Heart left ventricle (tissue), 16 donors: ENCODE measurements around the gene UPK3BL2. TPM values are rescaled to one million over a fixed set of nuclear protein-coding genes. Genes with fewer than 3 reads are reported as not detected.
A peak's percentile ranks its signal among the peaks of the same experiment; 100 is the strongest.
"Not testable (repeated sequence)": the region's sequence is repeated elsewhere in the genome, so short reads cannot be mapped to it uniquely, and the experiment has no call there.

Source experiments
- ATAC-seq, 4 donors: fragments of 200-7000 bp; cut with Tn5 transposase; one replicate each; pipeline ENCODE4 v1.9.1; 2020 to 2022; ENCODE audit warnings: moderate library complexity in 4 of 4, mild to moderate bottlenecking in 3 of 4, moderate number of reproducible peaks in 1 of 4
- DNase-seq, 5 donors: peaks; one replicate each; pipeline ENCODE4 v3.0.0-alpha.2; 2020
- H3K27ac ChIP-seq, 12 donors: fragments of 200-600 bp; sonication (generic) in 4 of 12; one replicate each; pipeline versions ENCODE4 v1.5.0 to v1.8.0; 2016 to 2022; ENCODE audit warnings: mild to moderate bottlenecking in 2 of 12
- H3K27me3 ChIP-seq, 9 donors: fragments of 200-600 bp; sonication (generic) in 2 of 9; one replicate each; pipeline versions ENCODE4 v1.5.1 to v1.8.0; 2016 to 2022; ENCODE audit warnings: mild to moderate bottlenecking in 3 of 9
- H3K36me3 ChIP-seq, 9 donors: fragments of 200-600 bp; sonication (generic) in 2 of 9; one replicate each; pipeline versions ENCODE4 v1.5.0 to v1.8.0; 2018 to 2022; ENCODE audit warnings: mild to moderate bottlenecking in 2 of 9
- H3K4me1 ChIP-seq, 12 donors: fragments of 200-600 bp; sonication (generic) in 4 of 12; one replicate each; pipeline versions ENCODE4 v1.5.0 to v1.8.0; 2016 to 2022; ENCODE audit warnings: mild to moderate bottlenecking in 3 of 12
- H3K4me3 ChIP-seq, 12 donors: fragments of 200-600 bp; sonication (generic) in 4 of 12; one replicate each; pipeline versions ENCODE4 v1.5.0 to v1.8.0; 2017 to 2022; ENCODE audit warnings: mild to moderate bottlenecking in 9 of 12, moderate library complexity in 4 of 12
- H3K9me3 ChIP-seq, 12 donors: fragments of 200-600 bp; sonication (generic) in 4 of 12; one replicate each; pipeline versions ENCODE4 v1.5.0 to v1.8.0; 2016 to 2022; ENCODE audit warnings: mild to moderate bottlenecking in 1 of 12
- WGBS, 4 donors: extraction: QIAGEN DNeasy Blood & Tissue Kit in 2 of 4; methylation state at CpG; one replicate each; pipeline versions ENCODE4 v1.1.5 to v1.1.7; 2013 to 2018; 5-methylcytosine and 5-hydroxymethylcytosine counted together
- intact Hi-C, 10 donors: fragments of 100-400 bp; cut with DNase I; formaldehyde crosslinking; loops; one replicate each; pipeline versions ENCODE4 v1.11.1 to v1.14.2; 2022
- polyA plus RNA-seq, 2 donors: library from polyadenylated mRNA; stranded (reverse); fragments of 200-250 nt; gene quantifications; one replicate each; pipeline ENCODE4 v1.2.3, GENCODE V29; 2013
- total RNA-seq, 9 donors: library from RNA; depleted of rRNA in 2 of 9; stranded (reverse); fragments of >200 nt in 2 of 9; fragmentation: NEBNext Ultra II Directional in 3 of 9; extraction: Animal tissue kit (Norgen Biotek cat#: 25700) in 3 of 9; gene quantifications; one replicate each; pipeline versions ENCODE4 v1.1.0 to v1.2.4, GENCODE V29; 2016 to 2023
- donor health status: ischemic (EF 13 %, LVEDD 7.1; RV severe dilation, severe dysfunction).
- donor health status: healthy with polysubstance abuse.
- donor health status: DM: no; HTN: yes; CAD: no.
- donor health status: DM: no; HTN: no; CAD: no.
- donor health status: ischemic (EF 25% LVEDD 6.9; RV normal size, moderate dysfunction).
- donor health status: ischemic (EF 25% LVEDD 5.7; RV mildly dilated, moderate dysfunction).
- donor health status: healthy.
- donor health status: DM: yes; HTN: yes; CAD: no.
- donor health status: ischemic (EF 35%, LVEDD 5.7; RV mildly dilated, moderate dysfunction).
- donor health status: nonischemic (EF 11% LVEDD 7.7; RV severe dilation, severe dysfunction).
- donor health status: DM: yes; HTN: yes; CAD: no.
- donor health status: PGD.
- donor health status: ischemic (EF 29% LVEDD 5.4; RV normal size, mild dysfunction).
- donor health status: nonischemic (EF 23%, LVEDD 6.1; RV moderate dilation, normal function).

The UPK3BL2 gene
- total and polyA plus RNA-seq, 11 donors, result 1.2 to 20.6 (median 5.7) TPM

- H3K4me1 ChIP-seq, H3K4me3 ChIP-seq, intact Hi-C loops, H3K9me3 ChIP-seq, DNase-seq, H3K36me3 ChIP-seq, H3K27me3 ChIP-seq, H3K27ac ChIP-seq, ATAC-seq: not testable (repeated sequence)
- whole genome bisulfite sequencing, 4 donors, result 52 to 77% (median 71%) methylated on average over 2 to 4 of the region's 8 CpGs
Observed at GRCh38 chr7:102535062-102535615, 8.4 kb downstream of the UPK3BL2 start.

DNA sequence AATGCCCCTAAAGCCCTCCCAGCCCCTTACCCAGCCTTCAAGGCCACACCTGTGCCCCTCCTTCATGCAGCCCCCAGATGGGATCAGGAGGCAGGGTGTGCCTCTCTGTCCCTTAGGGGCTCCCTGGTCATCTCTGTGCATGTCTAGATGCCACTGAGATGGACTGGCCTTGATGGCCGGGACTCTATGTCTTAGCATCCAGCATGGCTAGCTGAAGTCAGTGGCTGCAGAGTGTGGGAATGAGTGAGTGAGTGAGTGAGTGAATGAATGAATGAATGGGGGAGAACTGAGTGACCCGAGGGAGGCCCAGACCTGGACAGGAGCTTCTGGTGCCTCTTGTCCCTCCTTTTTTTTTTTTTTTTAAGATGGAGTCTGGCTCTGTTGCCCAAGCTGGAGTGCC is 11.4 kb downstream of the UPK3BL2 start:
- H3K9me3 ChIP-seq, ATAC-seq, DNase-seq, H3K27me3 ChIP-seq, H3K4me3 ChIP-seq, H3K36me3 ChIP-seq, intact Hi-C loops, H3K27ac ChIP-seq, H3K4me1 ChIP-seq: not testable (repeated sequence)
- 94 to 100% (median 96%) methylated on average over 2 of the region's 2 CpGs for WGBS, 4 donors

DNA sequence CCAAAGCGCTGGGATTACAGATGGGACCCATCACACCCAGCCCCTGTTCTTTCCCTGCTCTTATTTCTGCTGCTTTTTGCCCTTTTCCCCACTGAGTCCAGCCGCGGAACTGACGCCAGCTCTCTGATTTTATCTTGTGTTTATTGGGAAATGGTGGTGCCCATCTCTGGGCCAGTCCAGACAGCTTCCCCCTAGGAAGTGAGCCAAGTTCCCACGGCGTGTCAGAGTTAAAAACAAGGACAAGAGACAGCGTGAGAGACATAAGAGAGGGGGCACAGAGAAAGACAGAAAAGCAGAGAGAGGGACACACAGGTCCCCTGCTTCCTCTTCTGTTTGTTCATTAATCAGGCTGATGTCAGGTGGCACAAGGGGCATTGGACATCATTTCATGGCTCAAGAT is 11.9 kb downstream of the UPK3BL2 start:
- H3K27me3 ChIP-seq, H3K9me3 ChIP-seq, intact Hi-C loops, ATAC-seq, H3K4me3 ChIP-seq, H3K27ac ChIP-seq, H3K4me1 ChIP-seq, H3K36me3 ChIP-seq: not testable (repeated sequence)
- DNase-seq, result peak in 1 of 5 donors; percentile 22
- no CpG with 5 or more reads among the region's 7 CpGs for WGBS, 4 donors

DNA sequence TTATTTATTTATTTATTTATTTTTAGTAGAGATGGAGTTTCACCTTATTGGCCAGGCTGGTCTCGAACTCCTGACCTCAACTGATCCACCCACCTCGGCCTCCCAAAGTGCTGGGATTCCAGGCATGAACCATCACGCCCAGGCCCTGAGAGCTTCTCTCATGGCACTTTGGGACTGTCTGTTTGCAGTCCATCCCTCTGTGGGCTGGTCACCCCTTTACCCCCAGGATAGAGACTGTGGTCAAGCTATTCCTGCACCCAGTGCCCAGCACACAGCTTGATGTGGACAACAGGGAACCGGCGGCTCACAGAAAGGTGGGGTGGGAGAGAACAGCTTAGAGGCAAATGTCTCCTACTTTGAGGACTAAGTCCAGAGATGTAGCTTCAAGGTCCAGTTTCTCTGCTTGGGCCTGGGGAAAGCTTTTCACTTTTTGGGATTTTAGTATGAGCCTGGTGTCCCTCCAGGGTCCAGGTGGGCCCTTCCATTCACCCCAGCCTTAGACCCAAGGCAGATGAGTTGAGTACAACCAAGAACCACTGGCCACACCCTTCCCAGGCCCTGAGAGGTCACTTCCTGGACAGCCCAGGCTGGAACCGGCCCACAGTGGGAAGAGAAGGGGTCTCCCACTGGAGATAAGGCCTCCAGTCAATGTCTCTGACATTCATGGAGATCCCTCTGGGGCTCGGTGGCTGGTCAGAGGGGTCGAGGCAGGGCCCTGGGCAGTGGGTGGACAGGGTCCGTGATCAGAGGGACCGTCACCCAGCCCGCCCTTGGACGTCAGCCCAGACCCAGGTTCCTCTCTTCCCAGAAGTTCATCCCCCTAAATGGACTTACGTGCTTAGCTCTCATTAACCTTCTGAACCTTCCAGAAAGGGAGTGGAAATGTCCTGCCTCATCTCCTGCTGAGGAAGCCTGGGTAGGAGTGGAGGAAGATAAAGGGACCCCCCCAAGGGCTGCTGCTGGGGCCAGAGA is 15.4 kb downstream of the UPK3BL2 start:
- H3K27ac ChIP-seq, result peak overlapping the region in 1 of 12 donors; percentile 19
- 94 to 97% (median 96%) methylated on average over 2 to 3 of the region's 13 CpGs; no CpG with 5 or more reads in 1 of the 4 donors for WGBS, 4 donors
- H3K4me3 ChIP-seq, H3K4me1 ChIP-seq, H3K27me3 ChIP-seq, H3K9me3 ChIP-seq, intact Hi-C loops, H3K36me3 ChIP-seq: not testable (repeated sequence)
- peak; percentile 25 to 66 (median 41) for ATAC-seq
- peak in 1 of 5 donors; percentile 5 for DNase-seq

DNA sequence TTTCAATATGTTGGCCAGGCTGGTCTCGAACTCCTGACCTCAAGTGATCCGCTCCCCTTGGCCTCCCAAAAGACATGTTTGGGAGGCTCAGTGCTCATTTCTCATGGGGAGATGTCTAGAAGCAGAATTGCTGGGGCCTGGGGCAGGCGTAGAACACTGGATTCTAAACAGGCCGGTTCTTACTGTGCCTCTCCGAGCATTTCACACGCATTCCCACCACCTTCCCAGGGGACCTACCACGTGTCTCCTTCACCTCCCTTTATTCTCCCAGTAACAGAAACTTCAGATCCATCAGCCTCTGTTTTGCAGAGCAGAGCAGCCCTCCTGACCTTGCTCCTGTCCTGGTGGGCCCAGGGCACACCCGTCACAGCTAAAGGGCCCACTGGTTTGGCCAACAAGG is 16.3 kb downstream of the UPK3BL2 start:
- H3K27me3 ChIP-seq, H3K27ac ChIP-seq, H3K4me3 ChIP-seq, H3K36me3 ChIP-seq, intact Hi-C loops, H3K9me3 ChIP-seq, H3K4me1 ChIP-seq: not testable (repeated sequence)
- WGBS, 4 donors, result 60 to 83% (median 74%) methylated on average over 1 of the region's 8 CpGs
- DNase-seq (peak in 1 of 5 donors; percentile 2), ATAC-seq (peak in 3 of 4 donors; percentile 10 to 31 (median 10))

DNA sequence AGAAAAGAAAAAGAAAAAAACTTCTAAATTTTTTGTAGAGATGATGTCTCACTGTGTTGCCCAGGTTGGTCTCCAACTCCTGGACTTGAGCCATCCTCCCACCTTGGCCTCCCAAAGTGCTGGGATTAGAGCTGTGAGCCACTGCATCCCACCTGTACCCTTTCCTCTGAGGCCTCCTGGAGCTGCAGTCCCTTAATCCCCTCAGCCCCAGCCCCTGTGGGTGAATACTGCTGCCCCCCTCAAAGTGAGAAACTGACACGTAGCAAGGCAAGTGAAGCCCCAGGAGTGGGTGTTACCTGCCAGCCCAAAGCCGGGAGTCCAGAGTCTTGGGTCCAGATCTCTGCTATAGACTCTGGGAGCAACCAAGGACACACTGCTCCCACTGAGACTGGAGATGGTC is 18.7 kb downstream of the UPK3BL2 start:
- H3K4me3 ChIP-seq, H3K27me3 ChIP-seq, H3K9me3 ChIP-seq, H3K4me1 ChIP-seq, H3K36me3 ChIP-seq, H3K27ac ChIP-seq, intact Hi-C loops: not testable (repeated sequence)
- DNase-seq, result peak in 2 of 5 donors; percentile 8 to 10
- peak in 2 of 4 donors; percentile 4 to 5 for ATAC-seq
- 60 to 74% (median 60%) methylated on average over 1 of the region's 2 CpGs; no CpG with 5 or more reads in 1 of the 4 donors for WGBS, 4 donors

DNA sequence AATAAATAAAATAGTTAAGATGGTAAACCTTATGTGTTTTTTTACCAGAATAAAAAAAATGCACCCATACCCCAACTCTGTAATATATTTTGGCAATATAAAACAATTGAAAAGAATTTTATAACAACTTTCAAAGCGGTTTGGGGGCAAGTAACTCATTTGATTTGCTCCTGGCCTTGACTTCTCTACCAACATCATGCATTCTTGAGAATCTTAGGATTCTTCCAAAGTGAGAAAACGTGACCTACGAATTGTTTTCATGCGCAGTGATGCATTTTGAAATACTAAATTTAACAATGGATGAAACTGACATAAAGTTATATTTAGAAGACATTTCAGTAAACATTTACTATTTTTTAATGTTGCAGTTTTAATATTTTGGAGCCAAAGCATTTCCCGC is 22.7 kb downstream of the UPK3BL2 start:
- 93% methylated on average over 4 of the region's 5 CpGs; no CpG with 5 or more reads in 3 of the 4 donors for WGBS, 4 donors
- H3K27ac ChIP-seq, intact Hi-C loops: not testable (repeated sequence)

DNA sequence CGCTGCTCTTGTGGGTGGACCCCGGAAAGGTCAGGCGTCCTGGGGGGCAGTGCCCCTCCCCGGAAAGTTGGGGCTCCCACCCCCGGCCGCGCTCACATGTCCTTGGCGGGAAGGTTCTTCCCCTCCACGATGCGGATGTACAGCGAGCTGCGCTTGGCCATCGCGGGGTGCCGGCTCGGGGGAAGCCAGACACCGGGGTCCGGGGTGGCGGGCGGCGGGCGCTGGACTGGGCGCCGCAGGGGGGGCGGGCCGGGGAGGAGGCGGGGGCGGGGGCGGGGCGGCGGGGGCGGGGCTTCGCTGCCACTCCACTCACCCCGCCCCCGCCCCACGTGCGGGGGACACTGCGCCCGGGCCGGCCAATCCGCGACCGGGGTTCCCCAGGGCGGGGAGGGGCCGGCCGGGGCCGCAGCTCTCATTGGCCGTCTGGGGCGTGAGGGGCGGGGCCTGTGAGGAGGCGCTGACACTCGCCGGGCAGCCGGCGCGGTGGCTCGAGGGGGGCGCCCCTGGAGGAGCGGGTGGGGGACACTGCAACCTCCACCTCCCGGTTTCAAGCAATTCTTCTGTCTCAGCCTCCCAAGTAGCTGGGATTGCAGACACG is 25.8 kb downstream of the UPK3BL2 start, which contains the start of gene RASA4B:
TSS of gene RASA4B (minus strand) at position 228 of the 598 bp plus-strand sequence. CDS start at position 161, 67 bp downstream.
- H3K9me3 ChIP-seq, H3K27me3 ChIP-seq, H3K36me3 ChIP-seq, intact Hi-C loops, H3K27ac ChIP-seq, H3K4me1 ChIP-seq: not testable (repeated sequence)
- H3K4me3 ChIP-seq, result peak within 1 kb of the TSS in 4 of 12 donors; percentile 32 to 39 (median 38)
- peak in 4 of 5 donors; percentile 13 to 66 (median 29) for DNase-seq
- ATAC-seq, result peak; percentile 92 to 97 (median 94)
- 0 to 1% methylated on average over 17 to 20 of the region's 61 CpGs; no CpG with 5 or more reads in 2 of the 4 donors for WGBS, 4 donors

More for the DNA sequence above, 22.7 kb downstream of the UPK3BL2 start:
- ATAC-seq, H3K4me1 ChIP-seq, H3K4me3 ChIP-seq, DNase-seq, H3K9me3 ChIP-seq, H3K27me3 ChIP-seq, H3K36me3 ChIP-seq: not testable (repeated sequence)

GRCh38 chr7:102516951-102517350 is 26.5 kb downstream of the UPK3BL2 start:
- H3K27me3 ChIP-seq, H3K9me3 ChIP-seq, intact Hi-C loops, H3K27ac ChIP-seq, ATAC-seq, H3K4me1 ChIP-seq, H3K4me3 ChIP-seq, DNase-seq, H3K36me3 ChIP-seq: not testable (repeated sequence)
- WGBS, 4 donors, result no CpG with 5 or more reads among the region's 10 CpGs

GRCh38 chr7:102515889-102516288 is 27.6 kb downstream of the UPK3BL2 start:
- H3K4me3 ChIP-seq, H3K36me3 ChIP-seq, intact Hi-C loops, DNase-seq, H3K9me3 ChIP-seq, H3K27ac ChIP-seq, H3K27me3 ChIP-seq, H3K4me1 ChIP-seq: not testable (repeated sequence)
- WGBS, 4 donors, result no CpG with 5 or more reads among the region's 3 CpGs
- peak in 1 of 4 donors; percentile 0 for ATAC-seq
